Activated T-cell treated with anti-CD3 and anti-CD28 coated beads for 24 hours (primary cell): ENCODE data around the gene MB21D2.

ENCODE experiments used
- DNase-seq: peaks from one replicate; pipeline ENCODE4 v3.0.0-alpha.2; 2020; ENCODE audit warnings: low read depth

The MB21D2 gene

DNA sequence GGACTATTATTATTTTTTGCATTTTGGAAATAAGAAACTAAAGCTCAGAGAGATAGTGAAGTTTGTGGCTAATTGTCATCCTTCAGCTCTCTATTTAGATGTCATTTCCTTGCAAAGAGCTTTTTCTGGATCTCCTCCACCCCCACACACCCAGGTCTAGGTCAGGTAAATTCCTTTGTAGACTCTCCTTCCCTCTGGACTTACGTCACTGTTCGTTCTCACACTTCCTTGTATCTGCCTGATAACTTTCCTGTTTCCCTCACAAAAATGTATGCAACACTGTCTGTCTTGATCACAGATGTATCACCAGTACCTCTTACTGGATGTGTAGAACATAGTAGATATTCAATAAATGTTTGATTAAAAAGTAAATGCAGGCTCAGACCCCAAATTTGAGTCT is 6.1 kb upstream of the MB21D2 start:
- no peak for DNase-seq

DNA sequence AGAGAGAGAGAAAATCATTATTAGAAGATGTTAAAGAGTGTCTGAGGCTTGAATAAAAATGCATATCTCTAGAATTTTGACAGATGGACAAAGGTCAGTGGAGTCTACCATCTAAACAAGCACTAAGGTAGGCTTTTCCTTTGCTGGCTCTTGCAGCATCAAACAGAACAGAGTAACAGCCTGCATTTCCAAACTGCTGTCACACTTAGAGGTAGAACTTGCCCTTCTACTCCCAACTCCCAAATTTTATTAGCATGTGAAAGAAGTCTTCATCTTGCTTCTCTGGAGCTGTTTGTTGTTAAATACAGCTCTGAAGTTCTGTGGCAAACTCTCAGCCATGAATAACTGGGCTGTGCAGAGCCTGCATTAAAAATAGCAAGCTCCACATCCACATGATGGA is 4.1 kb upstream of the MB21D2 start:
- DNase-seq = no peak

GRCh38 chr3:192920411-192920810 is 2.8 kb upstream of the MB21D2 start:
- DNase-seq = no peak

DNA sequence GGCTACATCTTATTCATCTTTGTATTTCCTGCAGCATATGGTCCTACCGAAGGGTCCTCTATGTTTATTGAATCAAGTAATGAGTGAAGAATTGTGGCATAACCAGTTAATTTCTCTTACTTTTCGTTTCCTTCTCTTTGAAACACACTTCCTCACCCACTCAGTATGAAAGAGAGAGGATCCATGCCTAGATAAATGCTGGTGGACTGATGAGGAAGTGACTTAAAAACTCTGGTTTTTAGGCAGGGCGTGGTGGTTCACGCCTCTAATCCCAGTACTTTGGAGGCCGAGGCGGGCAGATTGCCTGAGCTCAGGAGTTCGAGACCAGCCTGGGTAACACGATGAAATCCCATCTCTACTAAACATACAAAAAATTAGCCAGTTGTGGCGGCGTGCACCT is 2.2 kb upstream of the MB21D2 start:
- no peak for DNase-seq

GRCh38 chr3:192918275-192918588 is 576 bp upstream of the MB21D2 start:
- DNase-seq = no peak

DNA sequence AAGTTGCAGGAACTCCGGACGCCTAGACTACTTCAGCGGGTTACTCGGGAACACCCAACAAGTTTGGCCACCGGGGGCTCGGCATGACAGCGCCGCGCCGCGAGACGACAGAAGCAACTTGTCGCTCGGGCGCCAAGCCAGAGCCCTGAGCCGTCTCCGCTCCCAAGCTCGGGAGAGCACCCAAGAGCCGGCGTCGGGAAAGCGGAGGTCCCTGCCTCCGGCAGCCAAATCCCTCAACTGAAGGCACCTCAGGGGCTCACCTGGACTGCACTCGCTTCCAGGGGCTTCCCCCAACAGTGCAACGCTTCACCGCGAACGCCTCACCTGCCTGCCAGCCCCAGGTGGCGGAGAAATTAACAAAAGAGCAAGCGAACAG is 640 bp downstream of the MB21D2 start:
- no peak for DNase-seq

DNA sequence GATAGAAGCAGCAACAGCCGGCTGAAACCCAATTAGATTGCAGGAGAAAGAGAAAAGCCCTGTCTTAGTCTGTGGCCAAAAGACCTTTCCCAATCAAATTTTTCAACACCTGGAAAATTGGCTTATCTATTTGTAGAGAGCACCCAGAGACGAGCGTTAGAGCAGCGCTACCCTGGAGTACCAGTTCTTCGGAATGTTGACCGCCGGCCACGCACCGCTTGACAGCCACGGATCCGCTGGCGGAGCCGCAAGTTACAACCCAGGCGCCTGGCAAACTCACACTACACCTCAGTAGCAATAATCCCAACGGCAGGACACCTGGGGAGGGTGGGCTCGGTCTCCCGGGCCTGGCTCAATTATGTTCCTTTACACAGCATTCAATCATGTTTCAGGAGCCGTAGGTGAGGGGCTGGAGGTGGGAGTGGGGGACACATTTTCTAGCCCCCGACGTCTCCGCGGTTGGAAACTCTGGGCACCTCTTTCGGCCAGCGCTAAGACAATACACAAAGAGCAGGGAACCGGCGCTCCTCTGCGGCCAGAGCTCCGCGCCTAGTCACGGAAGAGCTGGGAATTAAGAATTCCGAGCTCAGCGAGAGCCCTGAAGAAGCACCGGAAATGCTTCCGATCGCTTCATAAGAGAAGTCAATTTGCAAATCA is 1.2 kb downstream of the MB21D2 start:
- no peak for DNase-seq

DNA sequence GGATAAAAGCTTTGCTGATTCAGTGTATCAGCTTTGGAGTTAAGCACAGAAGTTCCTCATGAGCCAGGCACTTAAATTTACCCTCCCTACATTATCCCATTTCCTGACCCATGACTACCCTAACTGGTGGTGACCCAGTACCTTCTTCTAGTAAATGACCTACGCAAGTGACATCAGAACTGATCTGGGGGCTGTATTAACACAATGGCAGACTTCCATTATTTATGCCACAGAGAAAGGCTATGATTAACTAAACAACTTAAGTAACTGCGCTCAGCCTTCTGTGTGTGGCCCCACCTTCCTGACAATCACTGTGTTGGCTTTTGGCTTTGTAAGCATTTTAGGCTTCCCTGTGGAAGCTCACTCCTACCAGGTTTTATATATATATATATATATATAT is 1.9 kb downstream of the MB21D2 start:
- no peak for DNase-seq

GRCh38 chr3:192915304-192915703 is 2.4 kb downstream of the MB21D2 start:
- no peak for DNase-seq

DNA sequence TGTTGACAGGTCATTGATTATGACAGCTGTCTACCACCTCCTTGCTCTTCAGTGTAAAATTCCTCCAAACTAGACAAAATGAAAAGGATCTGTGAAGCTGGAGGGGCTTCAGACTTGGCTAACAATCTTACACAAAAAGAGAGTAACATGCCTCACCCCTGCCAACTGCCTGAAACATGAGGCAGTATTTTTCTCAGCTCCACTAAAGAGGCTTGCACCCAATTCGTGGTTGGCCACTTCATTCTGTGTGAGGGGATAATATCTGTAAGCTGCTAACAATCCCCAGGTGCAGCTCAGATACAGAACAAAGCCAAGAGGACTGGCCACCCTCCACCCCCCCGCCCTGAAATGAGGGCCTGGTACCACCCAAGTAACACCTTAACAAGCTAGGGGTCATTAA is 2.8 kb downstream of the MB21D2 start:
- DNase-seq = no peak

GRCh38 chr3:192913540-192913939 is 4.1 kb downstream of the MB21D2 start:
- DNase-seq = no peak

DNA sequence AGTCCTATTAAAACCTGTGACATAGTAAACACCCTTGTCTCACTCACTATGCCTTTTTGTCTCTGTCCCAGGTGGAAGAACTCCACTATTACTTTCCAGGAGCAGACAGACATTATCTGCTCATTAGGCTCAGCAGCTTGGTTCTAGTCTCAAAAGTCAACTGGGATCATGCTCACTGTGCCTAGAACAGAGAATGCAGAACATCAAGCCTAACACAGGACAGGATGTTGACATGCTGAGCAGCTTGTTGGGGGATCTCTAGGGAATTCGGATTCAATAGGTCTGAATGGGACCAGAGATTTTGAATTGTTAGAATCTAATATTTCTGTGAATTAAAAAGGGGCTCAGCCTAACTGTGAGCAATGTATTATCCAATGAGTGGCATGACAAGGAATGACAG is 6.4 kb downstream of the MB21D2 start:
- no peak for DNase-seq

DNA sequence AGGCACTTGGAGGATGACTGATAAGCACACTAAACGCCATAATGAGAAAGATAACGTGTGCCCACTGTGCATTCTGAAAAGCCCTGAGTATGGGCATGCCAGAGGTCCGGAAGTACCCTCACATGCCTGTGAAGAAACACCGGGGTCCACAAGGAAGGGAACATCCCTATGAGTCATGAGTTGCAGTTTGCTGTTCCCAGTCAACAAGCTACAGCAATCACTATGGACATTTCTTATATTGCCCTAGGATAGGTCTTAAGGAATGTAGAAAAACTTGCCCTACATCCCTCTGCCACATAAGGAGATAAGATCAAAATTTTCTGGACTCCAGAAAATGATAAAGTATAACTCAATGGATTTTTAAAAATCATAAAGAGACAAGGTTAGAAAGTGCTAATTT is 9.9 kb downstream of the MB21D2 start:
- DNase-seq = no peak

GRCh38 chr3:192906940-192907339 is 10.7 kb downstream of the MB21D2 start:
- DNase-seq = no peak

DNA sequence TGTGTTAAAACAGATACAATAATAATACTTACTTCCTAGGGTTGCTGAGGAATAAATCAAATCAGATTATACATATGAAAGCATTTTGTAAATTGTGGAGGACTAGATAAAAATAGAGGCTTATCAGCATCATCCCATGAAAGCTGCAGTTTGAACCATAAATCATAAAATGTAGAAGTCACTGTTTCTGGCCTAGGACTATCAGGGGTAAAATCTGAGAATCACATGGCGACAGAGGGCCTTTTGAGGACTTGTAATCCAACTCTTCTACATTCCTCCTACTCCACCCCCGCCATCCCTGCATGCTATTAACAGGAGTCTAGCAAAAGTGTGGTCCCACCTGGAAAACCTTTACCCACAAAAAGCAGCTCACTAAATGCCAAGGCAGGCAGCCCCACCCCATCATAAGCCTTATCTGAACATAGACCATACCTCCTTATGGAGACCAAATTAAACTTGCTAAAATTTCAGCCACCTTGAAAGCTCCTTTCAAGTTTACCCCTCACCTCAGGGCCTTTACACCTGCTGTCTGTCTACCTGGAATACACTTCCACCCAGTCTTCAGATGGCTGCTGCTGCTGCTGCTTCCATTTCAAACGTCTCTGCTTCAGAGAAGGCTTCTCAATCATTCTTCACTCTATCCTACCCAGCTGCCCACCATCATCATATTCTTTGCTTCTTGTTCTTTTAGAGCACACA is 11.5 kb downstream of the MB21D2 start:
- DNase-seq = no peak

- DNase-seq = no peak
Observed at GRCh38 chr3:192904632-192905289, 12.9 kb downstream of the MB21D2 start.

GRCh38 chr3:192902549-192902948 is 15.1 kb downstream of the MB21D2 start:
- no peak for DNase-seq

- DNase-seq = no peak
Observed at GRCh38 chr3:192901435-192901834, 16.2 kb downstream of the MB21D2 start.

GRCh38 chr3:192899540-192899982 is 18.1 kb downstream of the MB21D2 start:
- no peak for DNase-seq

DNA sequence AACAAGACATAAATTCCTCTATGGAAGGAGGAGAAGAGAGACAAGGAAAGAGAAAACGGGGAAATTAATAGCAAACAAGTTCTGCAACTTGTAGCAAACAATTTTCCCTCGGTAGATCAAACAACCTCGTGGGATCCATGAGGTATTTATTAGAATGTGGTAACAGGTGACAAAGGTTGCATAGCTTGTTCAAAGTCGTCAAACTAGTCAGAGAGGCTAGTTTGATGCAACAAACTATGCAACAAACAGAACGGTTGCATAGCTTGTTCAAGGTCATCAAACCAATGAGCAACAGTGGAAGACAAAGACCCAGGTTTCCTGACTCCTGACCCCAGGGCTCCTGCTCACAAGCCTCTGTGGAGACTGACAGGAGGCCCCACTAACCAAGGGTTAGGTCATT is 20.7 kb downstream of the MB21D2 start:
- DNase-seq = no peak

DNA sequence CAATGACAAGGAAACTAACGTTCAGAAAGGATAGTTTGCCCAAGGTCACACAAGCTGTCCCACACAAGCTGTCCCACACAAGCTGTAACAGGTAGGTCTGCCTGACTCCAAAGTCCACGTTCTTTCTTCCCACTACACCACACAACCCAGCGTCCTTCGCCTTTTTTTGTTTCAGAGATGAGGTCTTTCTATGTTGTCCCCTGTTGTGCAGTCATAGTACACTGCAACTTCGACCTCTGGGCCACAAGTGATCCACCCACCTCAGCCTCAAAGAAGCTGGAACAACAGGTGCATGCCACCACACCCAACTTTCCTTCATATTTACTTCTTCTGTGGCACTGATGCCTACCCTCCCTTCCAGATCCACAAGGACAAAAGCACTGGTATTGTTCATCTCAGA is 21.4 kb downstream of the MB21D2 start:
- no peak for DNase-seq

DNA sequence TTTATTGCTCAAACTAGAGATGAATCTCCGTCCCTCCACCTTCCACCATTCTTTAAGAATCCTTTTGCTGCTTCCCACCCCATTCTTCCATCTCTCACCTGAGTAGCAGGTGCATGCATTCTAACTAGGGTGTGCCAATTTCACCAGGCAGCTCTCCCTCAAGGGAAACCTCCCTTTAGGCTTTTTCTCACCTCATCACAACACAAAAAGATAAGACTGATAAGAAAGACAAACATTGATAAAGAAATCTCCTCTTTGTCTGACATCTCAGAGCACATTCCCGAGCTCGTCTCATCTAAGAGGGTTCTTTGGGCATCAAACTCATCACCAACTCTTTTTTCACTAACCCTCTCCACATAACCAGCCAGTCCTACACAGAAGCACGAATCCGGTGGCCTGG is 23.0 kb downstream of the MB21D2 start:
- no peak for DNase-seq

GRCh38 chr3:192892981-192893700 is 24.5 kb downstream of the MB21D2 start:
- peak; percentile 51 for DNase-seq
